Gastroesophageal sphincter (tissue), 2 donors: Measurements from ENCODE around the gene EIF4B.

Experiments used
- EP300 ChIP-seq: sonication (generic); formaldehyde crosslinking; IDR thresholded peaks from one replicate; pipeline ENCODE4 v1.6.1; 2017; ENCODE audit warnings: antibody characterized with exemption, mild to moderate bottlenecking
- POLR2A ChIP-seq, 2 donors: fragments of 450-650 bp; IDR thresholded peaks; one replicate each; pipeline ENCODE4 v1.6.1; 2017; ENCODE audit warnings: antibody characterized with exemption in 2 of 2, mild to moderate bottlenecking in 2 of 2, moderate library complexity in 1 of 2

DNA sequence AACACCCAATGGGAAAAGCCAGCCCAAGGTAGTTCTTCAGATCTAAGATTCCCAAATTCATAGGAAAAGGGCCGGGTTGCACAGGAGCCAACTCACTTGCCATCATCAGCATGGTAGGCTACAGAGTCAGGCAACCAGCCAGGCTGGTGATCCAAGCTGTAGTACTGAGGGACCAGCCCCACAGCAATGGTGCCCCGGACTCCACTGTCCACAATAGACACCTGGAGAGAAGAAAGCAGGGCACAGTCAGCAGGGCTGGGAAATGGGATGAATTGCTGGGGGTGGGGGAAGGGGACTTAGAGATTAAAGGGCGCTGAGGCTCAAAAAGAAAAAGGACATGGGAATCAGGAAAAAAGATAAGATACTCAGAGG is 68.7 kb downstream of the EIF4B start:
- TF ChIP-seq EP300 (no peak), POLR2A (IDR thresholded peaks at IDR 0.05) (no peak)
